Left renal cortex interstitium (tissue), 4 donors: Measurements from ENCODE around the gene WBP1. TPM values are rescaled to one million over a fixed set of nuclear protein-coding genes. Genes with fewer than 3 reads are reported as not detected.

Experiments used
- DNase-seq, 4 donors: peaks; one replicate each; pipeline ENCODE4 v3.0.0-alpha.2; 2013; ENCODE audit warnings: low read depth in 4 of 4, low spot score in 2 of 4, missing footprints in 1 of 4
- polyA plus RNA-seq, 4 donors: library from polyadenylated mRNA; unstranded; fragments of 120-200 nt; gene quantifications; one replicate each; pipeline ENCODE4 v1.2.1, GENCODE V29; 2013; ENCODE audit not compliant: insufficient read length in 4 of 4

WBP1 gene
- polyA plus RNA-seq, 4 donors: 99.5 to 129 (median 123) TPM

GRCh38 chr2:74501335-74502071 is 43.3 kb downstream of the WBP1 start:
- no peak for DNase-seq

GRCh38 chr2:74502147-74502719 is 44.0 kb downstream of the WBP1 start:
- DNase-seq: no peak

DNA sequence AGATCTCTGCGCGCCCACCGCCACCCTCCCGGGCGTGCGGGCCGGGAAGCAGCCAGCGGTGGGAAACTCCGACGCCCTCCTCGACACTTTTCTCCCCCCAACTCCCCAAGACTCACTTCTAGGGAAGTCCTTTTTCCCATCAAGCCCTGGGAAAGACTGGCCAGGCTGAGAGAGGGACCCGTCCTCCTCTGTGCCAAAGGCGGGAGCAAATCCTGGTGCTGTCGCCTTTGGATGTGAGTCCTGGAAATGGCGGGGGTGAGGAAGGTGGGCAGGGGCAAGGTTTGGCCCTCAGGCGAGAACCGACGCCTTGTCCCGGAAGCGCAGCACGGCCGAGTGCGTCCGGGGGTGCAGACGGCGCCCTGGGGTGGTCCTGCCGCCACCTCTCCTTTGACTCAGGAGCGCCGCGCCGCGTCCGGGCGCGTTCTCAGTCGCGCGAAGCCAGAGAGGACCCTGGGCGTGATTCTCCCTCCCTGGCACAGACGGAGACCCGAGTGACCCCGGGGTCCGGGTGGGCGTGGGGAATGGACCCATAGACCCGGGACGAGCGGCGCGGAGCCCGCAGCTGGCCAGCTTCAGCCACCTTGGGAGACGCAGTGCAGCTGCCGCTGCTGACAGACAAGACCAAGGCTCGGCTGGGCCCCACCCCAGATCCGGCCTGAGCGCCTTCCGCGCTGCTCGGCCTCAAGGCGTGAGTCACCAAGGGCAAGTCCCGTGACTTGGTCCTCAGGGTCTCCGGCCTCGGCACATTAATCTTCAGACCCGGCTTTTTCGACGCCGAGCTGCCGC is 44.7 kb downstream of the WBP1 start:
- no peak for DNase-seq

DNA sequence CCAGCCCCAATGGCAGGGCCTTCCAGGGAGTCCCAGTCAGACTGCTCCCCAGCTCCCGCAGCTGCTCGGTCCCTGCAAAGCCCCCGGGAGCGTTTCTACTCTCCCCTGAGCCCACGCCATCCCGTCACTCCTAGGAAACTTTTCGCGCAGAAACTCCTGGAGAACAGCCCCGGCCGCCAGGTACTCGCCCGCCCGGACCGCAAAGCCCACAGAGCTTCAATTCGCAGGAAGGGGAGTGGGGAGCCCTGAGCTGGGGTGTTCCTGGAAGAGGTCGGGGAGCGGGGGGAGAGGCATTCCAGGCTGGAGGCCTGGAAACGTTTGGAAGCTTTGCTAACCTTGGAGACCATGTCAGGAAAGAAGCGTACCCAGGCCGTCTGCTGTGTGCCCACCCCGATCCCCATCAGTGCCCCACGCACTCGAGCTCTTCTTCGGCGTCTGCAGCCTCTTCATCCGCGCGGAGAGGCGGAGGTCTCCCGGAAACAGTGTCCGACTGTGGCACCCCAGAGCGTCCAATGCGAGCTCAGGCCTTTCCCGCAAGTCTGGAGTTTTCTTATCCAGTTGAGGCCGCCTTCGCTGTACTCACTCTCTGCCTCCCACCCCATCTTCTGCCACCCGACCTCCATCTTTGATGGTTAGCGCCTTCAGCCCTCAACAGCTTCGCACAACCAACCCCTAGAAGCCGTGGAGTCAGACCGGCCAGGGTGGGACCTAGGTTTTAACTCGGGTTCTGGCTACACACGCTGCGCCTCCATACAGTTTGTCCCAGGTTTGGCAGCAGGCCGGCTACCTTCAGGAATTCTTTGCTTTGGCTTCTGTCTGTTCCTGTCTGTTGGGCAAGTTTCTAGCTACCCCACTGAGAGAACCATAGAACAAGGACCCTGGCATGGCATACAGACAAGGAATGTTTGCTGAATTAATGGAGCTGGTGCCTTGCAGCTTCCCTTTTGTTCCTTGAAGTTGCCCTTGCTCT is 45.6 kb downstream of the WBP1 start:
- DNase-seq: no peak

- DNase-seq: no peak
These were observed 46.4 kb downstream of the WBP1 start for GRCh38 chr2:74504591-74504990.

DNA sequence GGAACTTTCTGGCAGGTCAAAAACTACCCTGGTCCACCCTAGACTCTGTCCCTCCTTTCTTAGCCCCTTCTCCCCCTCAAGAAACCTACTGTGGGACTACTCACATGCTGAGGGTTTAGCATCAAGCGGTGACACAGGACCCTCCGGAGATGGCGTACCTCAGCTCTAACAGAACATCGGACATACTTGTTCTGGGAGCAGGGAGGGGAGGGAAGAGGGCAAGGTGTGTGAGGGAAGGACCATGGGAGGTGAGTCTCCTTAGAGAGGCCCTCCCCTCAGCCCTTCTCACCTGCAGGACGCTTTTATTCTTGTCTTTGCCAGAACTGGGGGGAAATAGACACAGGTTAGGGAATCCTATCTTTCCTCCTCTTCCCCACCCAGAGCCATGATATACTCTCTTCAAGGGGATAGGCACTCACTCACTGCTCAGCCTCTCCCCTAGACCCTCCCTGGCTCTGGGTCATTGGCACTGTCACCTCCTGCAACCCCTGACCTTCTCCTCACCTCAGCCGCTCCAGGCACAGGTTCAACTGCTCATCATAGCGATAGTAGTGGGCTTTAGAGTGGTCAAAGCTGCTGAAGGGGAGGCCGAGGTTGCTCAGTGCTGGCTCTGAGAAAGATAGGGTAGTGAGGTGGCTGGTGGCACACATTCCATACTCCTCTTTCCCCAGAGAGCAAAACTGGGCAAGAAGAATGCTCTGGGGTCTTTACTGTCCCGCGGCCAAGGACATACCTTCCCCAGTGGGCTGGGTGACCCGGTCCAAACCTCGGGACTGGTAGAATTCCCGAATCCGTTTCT is 47.4 kb downstream of the WBP1 start:
- no peak for DNase-seq

- DNase-seq: peak; percentile 98 to 99 (median 99)
These were observed 49.1 kb downstream of the WBP1 start, which contains the start of gene PCGF1 for GRCh38 chr2:74507145-74507925. Gene PCGF1 (minus strand): TSS chr2:74507695. CDS start chr2:74507668, 27 bp downstream.

DNA sequence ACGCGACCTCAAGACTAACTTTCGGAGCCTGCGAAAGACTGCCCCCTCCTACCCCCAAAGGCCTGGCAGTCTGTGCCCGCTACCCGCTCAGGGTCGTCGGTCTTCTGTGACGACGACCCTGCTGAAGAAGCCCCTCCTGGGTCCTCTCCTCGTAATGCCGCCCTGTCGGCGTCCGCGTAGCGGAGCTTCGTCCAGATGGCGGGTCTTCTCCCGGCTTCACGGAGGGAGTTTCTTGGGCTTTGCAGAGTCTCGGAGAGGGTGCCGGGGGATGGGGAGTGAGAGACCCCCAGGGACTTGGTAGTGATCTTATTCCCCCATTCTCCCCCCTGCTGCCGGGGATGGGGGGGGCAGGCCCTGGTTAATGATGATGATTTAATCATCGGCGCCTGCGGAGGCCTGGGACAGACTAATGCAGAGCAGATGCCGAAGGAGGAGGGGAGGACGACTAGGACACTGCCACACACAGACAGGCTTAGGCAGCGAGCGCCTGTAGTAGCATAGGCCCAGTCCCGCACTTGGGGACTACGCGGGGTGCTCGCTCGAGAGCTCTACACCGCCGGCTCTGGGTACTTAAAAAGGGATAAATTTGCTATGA is 49.8 kb downstream of the WBP1 start:
- no peak for DNase-seq

DNA sequence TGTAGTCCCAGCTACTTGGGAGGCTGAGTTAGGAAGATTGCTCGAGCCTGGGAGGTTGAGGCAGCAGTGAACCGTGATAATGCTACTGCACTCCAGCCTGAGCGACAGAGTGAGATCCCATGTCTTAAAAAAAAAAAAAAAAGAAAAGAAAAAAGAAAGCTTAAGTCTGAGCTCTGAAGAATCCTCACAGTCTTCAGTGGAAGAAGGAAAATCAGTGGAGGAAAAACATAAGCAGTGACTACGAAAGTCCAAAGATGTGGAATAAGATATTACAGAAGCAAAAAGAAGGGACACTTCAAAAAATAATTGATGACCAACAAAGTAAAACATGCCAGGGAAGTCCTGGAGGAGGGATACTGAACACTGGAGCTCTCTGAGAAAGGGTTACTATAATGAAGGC is 52.0 kb downstream of the WBP1 start:
- no peak for DNase-seq

Other genes starting within 250 kb of the WBP1 start
- 1 to 10 TPM; 1.8 to 4.6 (median 3.1) TPM for gene SLC4A5, start 115.0 kb upstream of the WBP1 start, polyA plus RNA-seq
- gene DCTN1, start 78.1 kb upstream of the WBP1 start, polyA plus RNA-seq: 100 to 1,000 TPM; 134 to 178 (median 153) TPM
- gene C2orf81, start 36.8 kb upstream of the WBP1 start, polyA plus RNA-seq: 1 to 10 TPM; 5.6 to 8.7 (median 8.2) TPM
- 10 to 100 TPM; 38.4 to 46.7 (median 40.8) TPM for gene WDR54, start 36.7 kb upstream of the WBP1 start, polyA plus RNA-seq
- 10 to 100 TPM; 53.7 to 94.5 (median 76.7) TPM for gene RTKN, start 16.5 kb upstream of the WBP1 start, polyA plus RNA-seq
- gene INO80B, start 3.4 kb upstream of the WBP1 start, polyA plus RNA-seq: 10 to 100 TPM; 25.2 to 40.9 (median 25.9) TPM
- gene MOGS, start 6.9 kb downstream of the WBP1 start, polyA plus RNA-seq: 10 to 100 TPM; 47.2 to 60.8 (median 52.2) TPM
- gene MRPL53, start 14.2 kb downstream of the WBP1 start, polyA plus RNA-seq: 10 to 100 TPM; 40.6 to 86.2 (median 54.7) TPM
- 10 to 100 TPM in 3 of 4 donors, 1 to 10 TPM in 1; 8.5 to 19.7 (median 13.4) TPM for gene CCDC142, start 24.6 kb downstream of the WBP1 start, polyA plus RNA-seq
- gene TTC31, start 24.6 kb downstream of the WBP1 start, polyA plus RNA-seq: 10 to 100 TPM; 24.1 to 43.7 (median 33.2) TPM
- gene LBX2, start 41.2 kb downstream of the WBP1 start, polyA plus RNA-seq: 1 to 10 TPM; 2.2 to 7.0 (median 3.2) TPM
- gene PCGF1, start 49.3 kb downstream of the WBP1 start, polyA plus RNA-seq: 10 to 100 TPM; 26.4 to 33.3 (median 28.9) TPM
- gene TLX2, start 56.0 kb downstream of the WBP1 start, polyA plus RNA-seq: under 1 TPM in 2 of 4 donors, not detected in 2; 0.13 to 0.14 TPM
- gene DQX1, start 67.8 kb downstream of the WBP1 start, polyA plus RNA-seq: under 1 TPM; 0.32 to 0.63 (median 0.41) TPM
- gene AUP1, start 71.3 kb downstream of the WBP1 start, polyA plus RNA-seq: 100 to 1,000 TPM in 3 of 4 donors, 10 to 100 TPM in 1; 88.8 to 136 (median 106) TPM
- gene HTRA2, start 71.5 kb downstream of the WBP1 start, polyA plus RNA-seq: 10 to 100 TPM; 33.6 to 36.9 (median 35.0) TPM
- gene LOXL3, start 95.5 kb downstream of the WBP1 start, polyA plus RNA-seq: 10 to 100 TPM in 3 of 4 donors, 1 to 10 TPM in 1; 9.7 to 12.4 (median 10.7) TPM
- gene DOK1, start 96.3 kb downstream of the WBP1 start, polyA plus RNA-seq: 10 to 100 TPM in 2 of 4 donors, 1 to 10 TPM in 2; 8.3 to 11.1 (median 10.2) TPM
- 1 to 10 TPM in 2 of 4 donors, under 1 TPM in 2; 0.43 to 1.5 (median 0.98) TPM for gene M1AP, start 189.9 kb downstream of the WBP1 start, polyA plus RNA-seq
- 1 to 10 TPM; 6.6 to 8.5 (median 7.6) TPM for gene SEMA4F, start 195.8 kb downstream of the WBP1 start, polyA plus RNA-seq